Peyer's patch (tissue), 4 donors: ENCODE data around the gene NOX5.

ENCODE experiments used
- CTCF ChIP-seq, 6 experiments: fragments of 450-650 bp in 4 of 6; fragments of 200-600 bp in 2 of 6; sonication (generic) in 1 of 6; IDR thresholded peaks; one replicate each; pipeline ENCODE4 v1.5.1; 2017 to 2019; ENCODE audit warnings: antibody characterized with exemption in 6 of 6, mild to moderate bottlenecking in 3 of 6, moderate library complexity in 1 of 6
- POLR2A ChIP-seq, 2 donors: fragments of 450-650 bp; IDR thresholded peaks; one replicate each; pipeline ENCODE4 v1.5.1; 2017; ENCODE audit warnings: antibody characterized with exemption in 2 of 2, mild to moderate bottlenecking in 2 of 2, moderate library complexity in 2 of 2

GRCh38 chr15:69090197-69090948 is 75.9 kb downstream of the NOX5 start:
- no peak for TF ChIP-seq CTCF (IDR thresholded peaks at IDR 0.05)
- TF ChIP-seq POLR2A (IDR thresholded peaks at IDR 0.05), result no peak
